ENCODE data around the gene GPR15LG.

Gene GPR15LG

GRCh38 chr10:84214046-84214572 lies 40.5 kb downstream of the GPR15LG start:
- no peak for DNase-seq (ENCODE audit: low read depth)
- no peak overlapping the region for H3K4me3 ChIP-seq (replicated peaks; ENCODE audit: low read depth, low read length)
- TF ChIP-seq CTCF (IDR thresholded peaks at IDR 0.05; ENCODE audit: low read length, missing control alignments): no peak

- peak; percentile 10 for TF ChIP-seq CTCF (IDR thresholded peaks at IDR 0.05; ENCODE audit: low read length, missing control alignments)
- DNase-seq (ENCODE audit: low read depth): no peak
Observed at GRCh38 chr10:84214612-84215235, 41.1 kb downstream of the GPR15LG start.

GRCh38 chr10:84216834-84217233 lies 43.2 kb downstream of the GPR15LG start:
- DNase-seq (ENCODE audit: low read depth): no peak
- no peak overlapping the region for H3K4me3 ChIP-seq (replicated peaks; ENCODE audit: low read depth, low read length)
- no peak for TF ChIP-seq CTCF (IDR thresholded peaks at IDR 0.05; ENCODE audit: low read length, missing control alignments)

More at GRCh38 chr10:84214612-84215235, 41.1 kb downstream of the GPR15LG start:
- no peak overlapping the region for H3K4me3 ChIP-seq (replicated peaks; ENCODE audit: low read depth, low read length)

- H3K4me3 ChIP-seq (replicated peaks; ENCODE audit: low read depth, low read length): no peak overlapping the region
- no peak for DNase-seq (ENCODE audit: low read depth)
- TF ChIP-seq CTCF (IDR thresholded peaks at IDR 0.05; ENCODE audit: low read length, missing control alignments): no peak
Observed at GRCh38 chr10:84217746-84218145, 44.1 kb downstream of the GPR15LG start.

GRCh38 chr10:84221916-84222315 lies 48.3 kb downstream of the GPR15LG start:
- no peak overlapping the region for H3K4me3 ChIP-seq (replicated peaks; ENCODE audit: low read depth, low read length)
- no peak for DNase-seq (ENCODE audit: low read depth)
- TF ChIP-seq CTCF (IDR thresholded peaks at IDR 0.05; ENCODE audit: low read length, missing control alignments): no peak

- no peak overlapping the region for H3K4me3 ChIP-seq (replicated peaks; ENCODE audit: low read depth, low read length)
- TF ChIP-seq CTCF (IDR thresholded peaks at IDR 0.05; ENCODE audit: low read length, missing control alignments): no peak
- no peak for DNase-seq (ENCODE audit: low read depth)
Observed at GRCh38 chr10:84224411-84225028, 50.9 kb downstream of the GPR15LG start.

Data from fibroblast of pulmonary artery (primary cell).